ENCODE measurements around the gene ELAVL2.

DNA sequence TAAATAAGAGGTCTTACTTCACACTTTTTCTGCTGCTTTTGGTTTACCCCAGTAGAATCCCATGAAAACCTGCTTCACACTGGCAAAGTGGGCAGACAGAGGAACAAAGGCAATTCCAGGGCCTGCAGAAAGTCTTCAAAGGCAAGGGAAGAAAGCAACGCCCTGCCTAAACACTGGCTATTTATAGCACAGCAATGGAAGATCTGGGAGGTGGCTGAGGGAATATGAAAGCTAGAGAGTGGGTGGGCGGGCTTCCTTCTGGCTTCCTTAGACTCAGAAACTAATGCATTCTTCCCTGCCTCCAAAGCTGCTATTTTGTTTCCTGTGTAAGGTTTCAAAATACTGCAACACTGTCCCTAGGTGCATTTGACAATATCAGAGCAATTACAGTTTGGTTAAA lies 46.8 kb downstream of the ELAVL2 start:
- TF ChIP-seq CTCF (IDR thresholded peaks at IDR 0.05; ENCODE audit: insufficient read depth, low read length) (no peak), POLR2AphosphoS5 (IDR thresholded peaks at IDR 0.05; ENCODE audit: low read depth) (no peak), REST (IDR thresholded peaks at IDR 0.05; ENCODE audit: insufficient replicate concordance, low read depth) (no peak), GABPA (IDR thresholded peaks at IDR 0.05; ENCODE audit: low read depth) (no peak), SPI1 (IDR thresholded peaks at IDR 0.05; ENCODE audit: borderline replicate concordance, low read depth) (no peak)

All from HL-60 (cell line).